HepG2 (cell line): ENCODE data around the gene THRA. TPM values are rescaled to one million over a fixed set of nuclear protein-coding genes. Genes with fewer than 3 reads are reported as not detected.

Source experiments
- AKNA ChIP-seq: sonication (generic); formaldehyde crosslinking; IDR thresholded peaks from 2 replicates; pipeline ENCODE4 v1.4.0; 2020; ENCODE audit warnings: missing genetic modification reagents, borderline replicate concordance
- CAMTA2 ChIP-seq: sonication (generic); formaldehyde crosslinking; IDR thresholded peaks from 2 replicates; pipeline ENCODE4 v1.4.0; 2020; ENCODE audit warnings: mild to moderate bottlenecking, missing genetic modification reagents, borderline replicate concordance
- FLYWCH1 ChIP-seq: sonication (generic); formaldehyde crosslinking; IDR thresholded peaks from 2 replicates; pipeline ENCODE4 v1.8.1; 2023; ENCODE audit warnings: mild to moderate bottlenecking, missing genetic modification reagents
- JUN ChIP-seq: sonication (generic); formaldehyde crosslinking; IDR thresholded peaks from 2 replicates; pipeline ENCODE4 v1.4.0; 2020; ENCODE audit warnings: mild to moderate bottlenecking, missing genetic modification reagents
- MEIS2 ChIP-seq: sonication (generic); formaldehyde crosslinking; IDR thresholded peaks from 2 replicates; pipeline ENCODE4 v1.9.0; 2021; ENCODE audit warnings: mild to moderate bottlenecking, missing genetic modification reagents
- MYC ChIP-seq: sonication (generic); formaldehyde crosslinking; IDR thresholded peaks from 2 replicates; pipeline ENCODE4 v1.9.0; 2021; ENCODE audit warnings: missing genetic modification reagents, borderline replicate concordance
- NFIC ChIP-seq: IDR thresholded peaks from 2 replicates; pipeline ENCODE4 v1.6.1; 2012; ENCODE audit warnings: mild to moderate bottlenecking, low read length, inconsistent platforms
- NR2F2 ChIP-seq: IDR thresholded peaks from 2 replicates; pipeline ENCODE4 v1.6.1; 2012; ENCODE audit warnings: low read depth, inconsistent platforms, borderline replicate concordance
- PRDM10 ChIP-seq: sonication (generic); formaldehyde crosslinking; IDR thresholded peaks from 2 replicates; pipeline ENCODE4 v1.4.0; 2020; ENCODE audit warnings: low read depth, missing genetic modification reagents
- XBP1 ChIP-seq: sonication (generic); formaldehyde crosslinking; IDR thresholded peaks from 2 replicates; pipeline ENCODE4 v1.5.0; 2020; ENCODE audit warnings: missing genetic modification reagents
- ZNF160 ChIP-seq: sonication (generic); formaldehyde crosslinking; IDR thresholded peaks from 2 replicates; pipeline ENCODE4 v1.8.0; 2022; ENCODE audit warnings: mild to moderate bottlenecking, inconsistent platforms, missing genetic modification reagents
- ZNF318 ChIP-seq: sonication (generic); formaldehyde crosslinking; IDR thresholded peaks from 2 replicates; pipeline ENCODE4 v1.4.0; 2020; ENCODE audit warnings: mild to moderate bottlenecking, missing genetic modification reagents
- polyA plus RNA-seq, 8 experiments: library from polyadenylated mRNA; depleted of rRNA in 3 of 8; stranded (reverse) in 7 of 8; unstranded in 1 of 8; fragments of >200 nt; fragmentation: Illumina TruSeq in 4 of 8; extraction: Trizol in 4 of 8; gene quantifications; 2 replicates each; pipeline versions ENCODE4 v1.2.1 to v1.2.3, GENCODE V29; 2011 to 2016; ENCODE audit warnings: low read depth in 4 of 8, missing spikeins in 1 of 8, mixed read lengths in 1 of 8; ENCODE audit not compliant: insufficient read depth in 1 of 8
- total RNA-seq, 5 experiments: library from RNA; depleted of rRNA; stranded (reverse); fragments of >200 nt; fragmentation: Illumina TruSeq; extraction: Trizol; gene quantifications; 2 replicates each; pipeline ENCODE4 v1.2.3, GENCODE V29; 2016; ENCODE audit warnings: low read depth in 1 of 5

The THRA gene
- total and polyA plus RNA-seq, 2 of the 13 experiments (the other 11 are each of a cell fraction or from before 2014, with no cell fraction given) = 8.0 to 9.9 TPM

GRCh38 chr17:40100669-40101366, 38.1 kb downstream of the THRA start (continued):
- TF ChIP-seq AKNA (CRISPR knock-in tag) = peak; percentile 99
- peak; percentile 99 for TF ChIP-seq MYC (CRISPR knock-in tag)
- TF ChIP-seq PRDM10 = no peak
- peak; percentile 79; the same call in 1 of the 2 replicates for TF ChIP-seq XBP1 (CRISPR knock-in tag)
- peak; percentile 87 for TF ChIP-seq NFIC
- TF ChIP-seq NR2F2 = peak; percentile 88
- TF ChIP-seq JUN (CRISPR knock-in tag) = peak; percentile 96
- TF ChIP-seq FLYWCH1 (CRISPR knock-in tag) = no peak
- TF ChIP-seq ZNF160 (CRISPR knock-in tag) = peak; percentile 90
- TF ChIP-seq MEIS2 = peak; percentile 97
- no peak; the same call in 1 of the 2 replicates for TF ChIP-seq CAMTA2 (CRISPR knock-in tag)
- TF ChIP-seq ZNF318 (CRISPR knock-in tag) = peak; percentile 100
